ENCODE measurements around the gene DMAC2L.
"Not testable (repeated sequence)": the region's sequence is repeated elsewhere in the genome, so short reads cannot be mapped to it uniquely, and the experiment has no call there.

Gene DMAC2L

GRCh38 chr14:50331596-50331995, 19.5 kb downstream of the DMAC2L start:
- no peak for DNase-seq

GRCh38 chr14:50333014-50333509, 20.9 kb downstream of the DMAC2L start:
- no peak for DNase-seq

- DNase-seq = no peak
Measured at GRCh38 chr14:50334211-50334610, 22.1 kb downstream of the DMAC2L start.

GRCh38 chr14:50335389-50335788, 23.3 kb downstream of the DMAC2L start:
- no peak for DNase-seq

GRCh38 chr14:50335989-50336824, 24.1 kb downstream of the DMAC2L start:
- DNase-seq = no peak

- no peak for DNase-seq
Measured at GRCh38 chr14:50338587-50338986, 26.5 kb downstream of the DMAC2L start.

- no peak for DNase-seq
Measured at GRCh38 chr14:50339178-50339804, 27.2 kb downstream of the DMAC2L start.

GRCh38 chr14:50340045-50340444, 27.9 kb downstream of the DMAC2L start:
- DNase-seq = no peak

GRCh38 chr14:50340963-50341362, 28.8 kb downstream of the DMAC2L start:
- no peak for DNase-seq

- DNase-seq = no peak
Measured at GRCh38 chr14:50342221-50343078, 30.3 kb downstream of the DMAC2L start.

GRCh38 chr14:50343434-50343833, 31.3 kb downstream of the DMAC2L start:
- DNase-seq = no peak

GRCh38 chr14:50344116-50344775, 32.1 kb downstream of the DMAC2L start:
- no peak for DNase-seq

GRCh38 chr14:50344876-50345563, 32.9 kb downstream of the DMAC2L start:
- no peak for DNase-seq

- DNase-seq = no peak
Measured at GRCh38 chr14:50345846-50346422, 33.8 kb downstream of the DMAC2L start.

GRCh38 chr14:50347521-50347920, 35.4 kb downstream of the DMAC2L start:
- no peak for DNase-seq

GRCh38 chr14:50348933-50349332, 36.8 kb downstream of the DMAC2L start:
- no peak for DNase-seq

- DNase-seq = no peak
Measured at GRCh38 chr14:50350975-50351374, 38.9 kb downstream of the DMAC2L start.

GRCh38 chr14:50352584-50352983, 40.5 kb downstream of the DMAC2L start:
- DNase-seq = no peak

GRCh38 chr14:50353126-50353525, 41.0 kb downstream of the DMAC2L start:
- no peak for DNase-seq

GRCh38 chr14:50354527-50354926, 42.4 kb downstream of the DMAC2L start:
- DNase-seq = no peak

GRCh38 chr14:50355692-50356091, 43.6 kb downstream of the DMAC2L start:
- DNase-seq = no peak

GRCh38 chr14:50356283-50356682, 44.2 kb downstream of the DMAC2L start:
- not testable (repeated sequence) for DNase-seq

All from activated gamma-delta T cell (primary cell).